HG03342 (cell line): Measurements from ENCODE around the gene HPS1.

Source experiments
- ATAC-seq: cut with Tn5 transposase; IDR thresholded peaks from one replicate; pipeline ENCODE4 v1.9.1; 2021; ENCODE audit warnings: mild to moderate bottlenecking, moderate library complexity; ENCODE audit not compliant: unreplicated experiment

The HPS1 gene

DNA sequence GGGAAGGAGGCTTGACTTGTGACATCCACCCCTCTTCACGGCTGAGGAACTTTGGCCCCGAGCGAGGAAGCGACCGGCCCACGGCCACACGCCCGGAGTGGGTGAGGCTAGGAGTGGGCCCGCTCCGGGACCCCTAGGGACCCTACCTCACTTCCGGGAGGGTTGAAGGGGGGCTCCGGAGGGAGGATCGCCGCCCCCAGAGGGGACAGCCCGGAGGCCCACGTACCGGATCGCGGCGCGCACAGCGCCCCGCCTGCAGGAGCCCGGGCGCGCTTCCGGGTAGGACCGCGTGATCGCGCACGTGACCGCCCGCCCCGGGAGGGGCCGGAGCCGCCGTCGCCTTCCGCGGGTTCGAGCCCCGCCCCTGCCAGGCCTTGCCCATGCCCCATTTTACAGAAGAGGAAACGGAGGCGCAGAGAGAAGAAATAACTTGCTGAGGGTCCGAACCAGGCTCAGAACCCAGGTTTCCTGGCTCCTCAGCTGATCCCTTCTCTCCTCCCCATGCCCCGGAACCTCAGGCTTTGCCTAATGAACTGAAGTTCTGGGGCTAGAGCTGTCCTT, at the start of gene HPS1:
TSS of gene HPS1 (minus strand) at position 275 of the 561 bp plus-strand sequence. CDS start 3,695 bp downstream, outside the sequence.
- peak; percentile 90 for ATAC-seq

DNA sequence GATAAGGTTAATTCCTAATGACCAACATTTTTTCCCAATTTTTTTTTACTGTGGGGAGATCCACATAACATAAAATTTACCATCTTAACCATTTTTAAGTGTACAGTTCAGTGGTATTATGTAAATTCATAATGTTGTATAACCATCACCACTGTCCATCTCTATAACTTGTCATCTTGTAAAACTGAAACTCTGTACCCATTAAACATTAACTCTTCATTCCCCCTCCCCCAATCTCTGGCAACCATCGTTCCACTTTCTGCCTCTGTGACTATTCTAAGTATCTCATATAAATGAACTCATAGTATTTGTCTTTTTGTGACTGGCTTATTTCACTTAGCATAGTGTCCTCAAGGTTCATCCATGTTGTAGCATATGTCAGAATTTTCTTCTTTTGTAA, 46.0 kb upstream of the HPS1 start:
- ATAC-seq, result no peak

DNA sequence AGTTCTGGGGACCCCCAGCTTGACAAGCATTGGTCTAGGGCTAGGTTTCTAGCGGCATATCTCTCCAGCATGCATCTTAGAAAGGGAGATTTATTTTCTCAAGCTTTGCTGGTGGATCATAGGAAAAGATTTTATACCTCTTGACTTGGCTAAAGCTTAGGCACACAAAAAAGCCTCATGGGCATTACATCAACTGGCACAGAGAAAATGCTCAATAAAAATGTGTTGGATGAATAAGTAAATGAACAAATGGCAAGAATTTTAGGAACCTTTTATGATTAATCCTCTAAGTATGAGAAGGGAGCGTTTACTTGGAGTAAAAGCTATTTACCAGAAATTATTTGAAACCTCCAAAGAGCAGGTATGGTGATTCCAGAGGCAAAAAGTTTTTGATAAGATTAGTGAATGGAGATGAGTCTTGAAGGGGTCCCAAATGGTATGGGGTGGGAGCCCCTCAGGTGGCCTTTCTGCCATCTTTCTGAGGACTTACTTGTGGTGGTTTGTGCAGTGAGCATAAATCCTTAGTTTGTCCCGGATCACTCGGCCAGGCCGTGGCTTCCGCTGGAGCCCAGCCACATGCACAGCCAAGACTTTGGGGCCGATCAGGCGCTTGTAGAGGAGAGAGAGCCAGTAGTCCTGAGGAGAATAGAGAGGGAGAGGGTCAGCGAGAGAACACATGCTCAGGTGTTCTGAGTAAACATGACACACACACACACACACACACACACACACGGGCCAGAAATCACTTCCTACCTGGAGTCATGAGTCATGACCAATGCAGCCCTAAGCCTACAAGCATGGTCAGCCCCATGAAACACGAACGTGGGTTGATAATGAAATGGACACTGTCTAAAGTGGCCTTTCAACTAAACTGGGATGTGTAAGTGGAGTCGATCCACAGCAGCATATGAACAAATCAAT, 43.1 kb upstream of the HPS1 start:
- ATAC-seq, result no peak

DNA sequence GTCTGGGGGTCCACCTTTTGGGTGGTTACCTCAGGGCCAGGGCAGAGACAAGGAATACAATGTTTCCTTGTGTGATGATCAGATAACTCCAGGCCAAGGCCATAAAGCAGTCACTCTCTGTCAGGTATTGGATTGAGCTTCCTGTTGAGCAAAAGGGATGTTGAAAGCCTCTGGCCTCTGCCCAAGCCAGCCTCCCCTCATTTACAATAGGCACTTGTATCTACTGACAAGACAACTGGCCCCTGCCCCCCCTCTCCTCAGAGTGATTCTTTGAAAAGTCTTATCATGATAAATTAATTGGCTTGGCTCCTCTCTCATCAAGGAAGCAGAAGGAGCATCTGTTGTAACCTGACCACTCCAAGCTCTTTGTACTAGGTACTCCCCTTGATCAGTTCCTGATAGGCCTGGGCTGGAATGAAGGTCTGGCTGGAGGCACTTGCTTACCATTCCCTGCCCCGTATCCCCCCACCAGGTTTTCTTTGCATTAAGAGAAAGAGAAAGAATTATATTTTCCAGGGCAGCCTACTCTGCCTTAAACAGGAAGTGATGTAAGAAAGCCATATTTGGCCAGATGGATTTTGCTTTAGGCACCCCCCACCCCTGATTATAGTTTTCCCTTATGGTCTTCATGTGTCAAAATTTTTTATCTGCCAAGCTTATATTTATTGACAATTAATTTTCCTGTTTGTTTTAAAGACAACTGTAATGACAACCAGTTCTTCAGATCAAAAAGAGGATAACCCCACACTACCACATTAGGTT, 42.1 kb upstream of the HPS1 start:
- no peak for ATAC-seq

DNA sequence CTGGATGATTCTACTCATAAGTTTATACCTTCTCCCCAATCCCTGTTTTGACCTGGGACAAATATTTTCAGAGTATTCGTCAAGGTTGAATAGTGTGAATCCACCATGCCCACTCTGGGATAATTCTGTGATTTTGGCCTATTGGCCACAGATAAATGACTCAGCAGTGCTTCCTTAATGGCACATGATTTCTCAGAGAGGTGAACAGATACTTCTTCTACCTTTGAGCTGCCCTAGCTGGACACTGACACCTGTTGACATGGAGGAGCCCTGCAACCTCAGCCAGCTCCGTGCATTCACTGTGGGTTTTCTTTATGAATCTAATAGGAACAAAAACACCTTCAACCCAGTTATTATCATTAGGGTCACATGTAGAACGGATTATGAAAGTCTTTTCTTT, 40.9 kb upstream of the HPS1 start:
- no peak for ATAC-seq

DNA sequence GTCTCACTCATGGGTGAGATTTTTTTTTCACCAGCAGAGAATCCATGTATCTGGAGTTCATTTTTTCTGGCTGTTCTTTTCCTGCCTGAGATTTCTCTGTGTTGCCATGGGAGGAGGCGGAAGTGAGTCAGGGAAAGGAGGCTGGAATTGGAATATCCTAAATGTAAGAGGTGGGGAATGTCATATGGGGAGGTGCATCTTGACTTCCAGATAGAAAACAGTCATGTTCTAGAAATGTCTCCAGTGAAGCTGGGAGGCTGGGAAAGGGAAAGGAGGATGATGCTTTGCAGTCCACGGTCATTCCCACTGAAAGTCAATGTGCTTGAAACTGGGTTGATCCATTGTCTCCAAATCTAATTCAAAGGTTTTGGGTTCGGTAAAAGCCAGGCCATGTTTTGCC, 39.7 kb upstream of the HPS1 start:
- ATAC-seq, result no peak

DNA sequence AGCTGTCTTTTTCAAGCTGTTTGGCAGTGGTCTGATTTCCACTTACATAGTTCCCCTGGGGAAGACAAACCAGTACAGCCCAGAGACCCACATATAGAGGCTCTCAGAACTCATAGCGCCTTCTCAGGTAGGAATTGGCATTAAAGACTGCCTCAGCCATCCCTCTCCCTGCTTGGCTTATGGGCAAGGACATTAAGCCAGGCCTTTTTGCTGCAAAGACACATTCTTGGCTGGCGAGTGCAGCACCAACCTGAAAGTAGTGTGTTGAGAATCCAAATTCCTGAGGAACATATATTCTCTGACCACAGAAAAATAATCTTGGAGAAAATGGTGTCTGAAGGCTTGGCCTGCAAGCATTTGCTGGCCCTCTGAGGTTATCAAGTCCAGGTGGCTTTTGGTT, 39.2 kb upstream of the HPS1 start:
- no peak for ATAC-seq

DNA sequence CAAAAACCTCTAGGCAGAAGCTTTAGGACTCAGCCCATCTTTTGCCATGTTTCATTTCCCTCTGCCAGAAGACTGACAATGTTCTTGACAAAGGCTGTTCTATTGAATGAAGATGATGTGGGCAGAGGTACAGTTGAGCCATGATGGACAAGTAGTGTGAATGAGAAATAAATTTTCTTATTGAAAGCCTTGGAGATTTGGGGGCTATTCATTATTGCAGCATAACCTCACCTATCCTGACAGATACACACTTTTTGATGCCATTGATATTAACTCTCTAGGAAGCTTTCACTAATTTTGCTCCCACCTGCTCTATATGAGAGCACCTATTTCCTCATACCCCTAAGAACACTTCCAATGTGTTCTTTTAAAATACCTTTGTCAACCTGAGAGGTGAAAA, 36.9 kb upstream of the HPS1 start:
- no peak for ATAC-seq

DNA sequence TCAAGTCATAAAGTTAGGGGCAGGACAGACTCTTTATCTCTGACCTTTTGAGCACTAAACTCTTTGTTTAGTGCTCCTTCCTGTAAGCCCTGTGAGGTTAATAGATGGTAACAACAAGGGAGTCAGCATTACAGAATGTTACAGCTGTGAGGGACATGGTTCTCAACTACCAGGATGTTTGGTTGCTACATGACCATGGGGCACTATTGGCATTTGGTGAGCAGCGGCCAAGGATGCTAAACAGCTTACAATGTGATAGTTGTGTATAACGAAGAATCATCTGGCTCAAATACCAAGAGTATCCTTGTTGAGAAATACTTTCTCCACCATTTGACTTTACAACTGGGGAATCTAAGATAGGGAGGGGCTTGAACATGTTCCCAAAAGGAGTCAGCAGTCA, 35.4 kb upstream of the HPS1 start:
- no peak for ATAC-seq

DNA sequence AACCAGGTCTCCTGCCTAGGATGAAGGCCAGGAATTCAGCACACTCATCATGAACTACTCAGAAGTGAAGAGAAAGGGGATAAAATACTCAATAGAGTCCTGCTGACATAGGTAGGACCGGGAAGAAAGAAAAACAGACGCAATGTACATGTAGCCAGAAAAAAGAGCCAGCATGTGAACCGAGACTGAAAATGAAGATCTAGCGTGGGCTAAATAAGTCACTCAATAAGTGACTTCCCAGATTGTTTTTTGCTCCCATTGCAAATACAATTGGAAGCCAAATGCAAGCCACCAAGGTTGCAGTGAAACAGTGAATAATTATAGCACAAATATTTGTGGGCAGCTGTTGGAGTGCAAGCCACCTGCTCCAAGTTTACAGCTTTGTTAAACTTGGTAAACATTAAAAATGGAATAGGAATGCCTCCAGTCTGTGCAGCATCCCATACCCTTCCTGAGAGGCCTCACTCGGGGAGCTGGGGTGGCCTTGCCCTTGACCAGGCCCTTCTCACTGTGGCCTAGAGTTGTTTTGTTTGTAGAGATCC, 34.7 kb upstream of the HPS1 start:
- ATAC-seq, result no peak

DNA sequence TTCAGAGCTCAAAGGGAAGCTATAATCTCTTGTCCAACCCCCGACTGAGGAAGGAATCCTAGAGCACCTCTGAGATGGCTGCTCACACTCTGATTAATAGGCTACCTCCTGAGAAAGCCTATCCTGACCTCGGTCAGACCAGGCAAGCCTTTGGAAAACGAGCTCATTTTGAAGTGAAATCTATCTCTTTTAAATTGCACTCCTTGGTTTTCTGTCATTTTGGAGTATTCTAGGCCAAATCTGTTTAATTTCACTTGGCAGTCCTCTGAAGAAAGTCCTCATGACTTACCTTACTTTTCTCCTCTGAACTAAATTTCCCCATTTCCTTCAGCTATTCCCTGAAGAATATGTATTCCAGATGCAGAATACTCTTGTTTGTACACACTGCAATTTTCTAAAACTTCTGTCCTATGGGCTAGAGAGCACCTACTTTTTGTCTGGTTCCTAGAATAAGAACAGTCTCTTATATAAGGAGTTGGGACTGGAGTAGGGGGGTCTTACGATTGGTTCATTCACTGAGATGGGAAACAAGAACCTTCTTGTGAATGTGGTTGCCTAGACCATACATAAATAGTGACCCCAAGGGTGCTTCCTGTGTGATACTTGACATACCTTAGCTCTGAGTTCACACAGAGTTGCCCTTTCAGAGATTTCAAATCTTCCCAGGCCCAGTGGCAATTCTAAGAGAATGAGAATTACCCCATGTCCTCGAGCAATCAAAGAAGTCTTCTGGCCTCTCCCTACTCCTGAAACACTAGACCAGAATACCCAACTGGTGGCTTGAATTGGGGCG, 31.9 kb upstream of the HPS1 start:
- ATAC-seq, result no peak

DNA sequence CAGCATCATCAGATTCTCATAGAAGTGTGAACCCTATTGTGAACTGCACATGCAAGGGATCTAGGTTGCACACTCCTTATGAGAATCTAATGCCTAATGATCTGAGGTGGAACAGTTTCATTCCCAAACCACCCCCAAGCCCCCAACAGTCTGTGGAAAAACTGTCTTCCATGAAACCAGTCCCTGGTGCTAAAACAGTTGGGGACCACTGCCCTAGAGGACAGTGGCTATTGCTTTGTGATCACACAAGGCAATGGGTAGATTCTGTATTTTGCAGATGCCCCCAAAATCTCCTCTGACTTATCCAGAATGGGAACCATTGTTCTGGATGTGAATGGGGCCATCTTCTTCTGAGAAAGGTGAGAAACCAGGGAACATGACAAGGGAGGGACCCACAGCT, 31.1 kb upstream of the HPS1 start:
- ATAC-seq, result no peak

DNA sequence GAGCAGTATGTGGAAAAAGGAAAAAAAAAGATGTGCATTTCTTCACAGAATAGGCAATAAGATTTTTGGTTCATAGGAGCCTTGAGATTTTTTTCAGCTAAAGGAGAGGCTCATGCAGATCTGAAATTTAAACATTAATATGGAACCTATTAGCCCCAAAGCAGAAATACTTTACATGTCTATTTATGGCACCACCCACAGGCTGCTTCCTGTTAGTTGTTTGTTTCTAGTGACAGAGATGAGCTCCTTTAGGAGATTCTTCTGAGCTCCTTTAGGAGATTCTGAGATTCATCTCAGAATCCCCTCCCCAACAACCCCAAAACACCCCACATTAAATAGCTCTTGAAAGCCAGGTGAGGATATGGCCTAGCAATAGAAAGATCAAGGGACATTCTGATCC, 27.9 kb upstream of the HPS1 start:
- peak; percentile 77 for ATAC-seq

DNA sequence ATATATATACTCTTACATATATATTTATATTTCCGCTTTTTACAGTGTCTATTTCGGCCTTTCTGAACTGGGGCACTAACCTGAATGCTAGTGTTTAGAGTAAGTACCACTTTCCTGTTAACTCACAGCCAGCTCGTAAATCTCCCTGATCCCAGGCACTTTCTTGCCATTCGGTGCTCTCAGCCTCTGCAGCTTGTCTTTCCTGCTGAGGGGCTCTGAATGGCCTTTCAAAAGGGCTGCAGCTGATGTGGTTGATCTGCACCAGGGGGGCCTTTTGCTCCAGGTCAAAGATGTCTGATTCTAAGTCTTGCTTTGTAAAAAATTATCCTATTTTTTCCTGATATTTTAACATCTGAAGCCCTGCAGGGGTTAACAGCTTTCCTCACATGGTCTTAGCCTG, 25.5 kb upstream of the HPS1 start:
- no peak for ATAC-seq

DNA sequence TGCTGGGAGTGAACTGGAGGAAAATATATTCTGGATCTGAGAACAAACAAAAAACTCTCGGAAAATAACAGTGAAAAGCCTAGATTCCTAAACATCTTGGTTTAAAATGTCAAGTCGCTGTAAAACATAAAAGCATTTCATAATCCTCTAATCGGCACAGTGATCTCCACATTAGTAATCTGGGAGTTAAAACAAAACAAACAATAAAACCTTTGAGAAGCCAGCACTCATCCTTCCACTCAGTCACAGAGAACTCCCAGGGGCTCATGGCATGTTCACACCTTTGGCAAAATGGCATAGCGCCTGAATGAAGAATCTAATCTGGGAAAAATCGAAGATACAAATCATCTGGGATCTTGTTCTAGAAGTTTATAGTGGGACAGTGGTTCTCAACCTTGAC, 24.1 kb upstream of the HPS1 start:
- no peak for ATAC-seq

DNA sequence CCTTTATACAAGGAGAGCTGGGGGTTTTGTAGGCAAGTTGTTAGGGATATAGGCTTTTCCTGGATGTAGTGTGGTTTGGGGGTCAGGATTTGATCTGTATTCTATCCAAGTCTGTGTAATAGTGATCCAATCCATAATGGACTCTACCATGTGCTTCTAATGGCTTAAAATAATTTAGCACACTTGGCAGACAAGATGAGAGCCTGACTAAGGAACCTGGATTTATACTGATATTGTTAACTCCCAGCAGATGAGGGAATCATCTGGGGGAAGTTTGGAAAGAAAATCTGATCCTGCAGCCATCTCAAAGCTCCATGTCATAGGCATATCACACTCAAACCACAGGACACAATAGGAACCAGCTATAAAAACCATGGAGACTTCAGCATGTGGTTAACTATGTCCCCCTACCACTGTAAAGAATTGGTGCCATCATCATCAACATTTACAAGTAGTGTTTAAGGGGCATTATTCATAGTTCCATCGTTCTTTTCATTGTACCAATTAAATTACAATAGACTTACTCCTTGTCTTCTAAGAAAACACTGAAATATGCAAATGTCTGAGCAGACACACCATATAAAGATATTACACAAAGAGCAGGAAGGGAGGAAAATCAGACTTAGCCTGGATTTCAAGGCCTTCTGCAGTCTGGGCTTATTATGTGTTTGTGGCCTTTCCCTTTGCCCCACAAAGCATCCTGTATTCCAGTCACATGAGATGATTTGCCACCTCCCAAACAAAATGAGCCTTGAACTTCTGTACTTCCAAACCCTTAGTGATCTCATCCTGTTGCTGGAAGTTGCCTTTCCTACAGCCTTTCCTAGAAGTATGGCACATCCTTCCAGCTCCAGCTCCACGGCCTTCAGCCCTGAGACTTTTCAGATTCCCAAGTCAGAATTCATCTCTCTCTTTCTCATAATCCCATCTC, 22.5 kb upstream of the HPS1 start:
- ATAC-seq, result no peak

DNA sequence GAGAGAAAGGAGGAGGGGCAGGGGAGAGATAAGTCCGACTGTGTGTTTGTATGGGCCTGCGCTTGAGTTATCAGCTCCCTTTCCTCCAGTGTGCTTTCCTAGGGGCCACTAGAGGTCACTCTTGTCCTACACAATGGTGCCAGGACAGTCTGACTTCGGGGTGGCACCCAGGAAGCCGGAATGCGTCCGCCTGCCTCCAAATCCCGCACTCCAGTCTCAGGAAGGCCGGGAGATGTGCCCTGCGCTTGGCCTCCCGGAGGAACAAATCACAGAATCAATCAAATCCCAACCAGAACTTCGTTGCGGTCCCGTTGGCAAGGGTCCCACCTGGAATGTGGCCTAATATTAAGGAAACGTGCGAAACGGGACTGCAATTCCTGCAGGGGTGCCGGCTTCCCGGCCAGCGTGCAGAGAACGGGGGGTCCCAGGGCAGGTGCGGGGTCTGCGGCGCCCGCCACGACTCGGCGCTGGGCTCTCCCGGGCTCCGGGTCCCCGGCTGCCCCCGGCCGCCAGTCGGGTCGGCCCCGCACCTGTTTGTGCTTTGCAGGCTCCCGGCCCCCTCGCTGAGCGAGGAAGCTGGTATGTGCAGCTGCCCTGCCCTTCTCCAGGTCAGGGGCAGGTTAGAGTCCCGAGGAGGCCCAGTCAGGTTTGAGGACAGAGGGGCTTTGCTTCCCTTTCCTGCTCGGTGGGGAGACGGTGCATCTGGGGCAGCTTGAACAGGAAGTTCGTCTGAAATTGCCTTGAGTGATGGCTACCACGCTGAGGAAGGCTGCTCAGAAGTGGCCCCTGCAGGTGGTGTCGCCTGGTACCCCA, 21.0 kb upstream of the HPS1 start:
- ATAC-seq, result peak; percentile 94

DNA sequence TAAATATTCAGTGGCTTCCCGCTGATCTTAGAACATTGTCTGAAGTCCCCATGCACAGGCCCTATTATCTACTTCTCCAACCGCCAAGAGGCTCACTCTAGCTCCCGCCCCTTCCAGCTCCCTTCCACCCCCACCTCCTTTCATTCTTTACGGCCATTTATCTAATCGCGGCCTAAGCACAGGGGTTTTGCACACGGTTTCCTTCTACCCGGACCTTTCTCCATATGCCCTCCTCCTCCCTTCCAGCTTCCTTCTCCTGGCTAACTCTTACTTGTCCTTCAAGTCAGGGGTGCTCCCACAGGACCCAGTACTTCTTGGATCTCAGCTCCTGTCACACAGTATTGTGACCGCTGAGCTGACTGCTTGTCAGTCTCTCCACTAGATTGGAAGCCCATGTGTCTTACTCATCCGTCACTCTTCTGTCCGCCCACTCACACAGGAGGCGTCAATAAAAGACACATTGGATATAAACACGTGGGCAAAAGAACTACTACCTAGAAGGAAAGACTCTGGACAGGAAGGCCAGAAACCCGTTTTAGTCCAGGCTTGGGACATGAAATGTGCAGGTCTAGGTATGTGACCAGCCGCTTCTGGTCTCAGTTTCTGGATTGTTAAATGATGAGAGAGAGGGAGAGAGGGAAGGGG, 20.2 kb upstream of the HPS1 start:
- ATAC-seq, result no peak
